ENCODE data around the gene PDCL2.
"Not testable (repeated sequence)": the region's sequence is repeated elsewhere in the genome, so short reads cannot be mapped to it uniquely, and the experiment has no call there.

The PDCL2 gene, protein sequence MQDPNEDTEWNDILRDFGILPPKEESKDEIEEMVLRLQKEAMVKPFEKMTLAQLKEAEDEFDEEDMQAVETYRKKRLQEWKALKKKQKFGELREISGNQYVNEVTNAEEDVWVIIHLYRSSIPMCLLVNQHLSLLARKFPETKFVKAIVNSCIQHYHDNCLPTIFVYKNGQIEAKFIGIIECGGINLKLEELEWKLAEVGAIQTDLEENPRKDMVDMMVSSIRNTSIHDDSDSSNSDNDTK

DNA sequence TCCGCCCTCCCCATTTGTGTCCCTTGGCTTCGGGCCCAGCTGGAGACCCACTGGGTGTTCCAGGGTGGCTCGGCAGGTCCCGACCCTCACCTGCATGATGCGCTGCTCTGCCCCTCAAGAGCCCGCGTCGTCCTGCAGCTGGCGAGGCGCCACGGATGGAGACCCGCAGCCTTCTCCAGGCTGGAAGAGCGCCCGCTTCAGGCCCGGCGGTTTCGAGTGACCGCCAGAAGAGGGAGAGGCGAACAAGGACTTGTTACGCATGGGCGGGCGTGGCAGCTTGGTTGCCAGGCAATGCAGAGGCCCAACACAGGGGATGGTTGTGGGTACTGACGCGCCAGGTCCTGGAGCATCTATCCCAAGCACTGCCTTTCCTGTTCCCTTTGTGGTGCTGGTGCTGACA is at the start of gene PDCL2:
Gene PDCL2, minus strand, starts transcription at position 232 of the 400 bp plus-strand sequence. Its CDS starts 136 bp downstream, at position 96.
- no peak for DNase-seq

DNA sequence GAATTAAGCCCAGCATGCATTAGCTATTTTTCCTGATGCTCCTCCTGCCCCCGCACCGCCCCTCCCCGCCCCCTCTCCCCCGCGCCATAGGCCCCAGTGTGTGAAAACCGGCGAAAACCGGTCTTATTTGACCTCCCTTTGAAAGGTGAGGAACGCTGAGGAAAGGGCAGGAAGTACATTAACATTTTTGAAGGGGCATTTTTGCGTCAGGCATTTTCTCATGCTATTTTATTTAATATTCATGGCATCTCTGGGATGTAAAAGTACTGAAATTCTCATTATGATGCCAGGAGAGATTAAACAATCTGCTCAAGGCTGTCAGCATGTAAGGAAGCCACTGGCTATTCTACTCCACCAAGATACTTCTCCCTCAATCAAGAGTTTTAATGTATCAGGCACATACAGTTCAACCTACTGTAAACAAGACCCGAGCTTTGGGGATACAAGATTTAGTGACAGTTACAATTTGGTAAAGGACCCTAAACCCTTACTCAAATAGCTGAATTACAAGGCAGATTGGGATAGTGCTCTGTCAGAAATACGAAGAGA is 45.3 kb upstream of the PDCL2 start:
- no peak for DNase-seq

DNA sequence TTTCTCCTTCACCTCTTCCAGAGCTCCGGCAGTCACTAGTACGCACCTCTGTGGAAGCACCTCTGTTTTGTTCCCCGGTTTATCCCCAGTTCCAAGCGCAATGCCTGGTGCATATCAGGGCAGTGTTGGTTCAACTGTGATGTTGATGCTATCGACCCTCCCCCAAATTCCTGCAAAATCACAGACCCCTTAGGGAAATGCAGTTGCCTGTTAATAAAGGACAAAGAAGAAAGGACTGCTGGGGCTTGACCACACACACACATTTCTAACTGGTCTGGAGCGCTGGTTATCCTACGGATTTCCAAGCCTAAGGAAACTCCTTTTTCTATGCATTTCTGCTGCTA is 44.6 kb upstream of the PDCL2 start:
- no peak for DNase-seq

DNA sequence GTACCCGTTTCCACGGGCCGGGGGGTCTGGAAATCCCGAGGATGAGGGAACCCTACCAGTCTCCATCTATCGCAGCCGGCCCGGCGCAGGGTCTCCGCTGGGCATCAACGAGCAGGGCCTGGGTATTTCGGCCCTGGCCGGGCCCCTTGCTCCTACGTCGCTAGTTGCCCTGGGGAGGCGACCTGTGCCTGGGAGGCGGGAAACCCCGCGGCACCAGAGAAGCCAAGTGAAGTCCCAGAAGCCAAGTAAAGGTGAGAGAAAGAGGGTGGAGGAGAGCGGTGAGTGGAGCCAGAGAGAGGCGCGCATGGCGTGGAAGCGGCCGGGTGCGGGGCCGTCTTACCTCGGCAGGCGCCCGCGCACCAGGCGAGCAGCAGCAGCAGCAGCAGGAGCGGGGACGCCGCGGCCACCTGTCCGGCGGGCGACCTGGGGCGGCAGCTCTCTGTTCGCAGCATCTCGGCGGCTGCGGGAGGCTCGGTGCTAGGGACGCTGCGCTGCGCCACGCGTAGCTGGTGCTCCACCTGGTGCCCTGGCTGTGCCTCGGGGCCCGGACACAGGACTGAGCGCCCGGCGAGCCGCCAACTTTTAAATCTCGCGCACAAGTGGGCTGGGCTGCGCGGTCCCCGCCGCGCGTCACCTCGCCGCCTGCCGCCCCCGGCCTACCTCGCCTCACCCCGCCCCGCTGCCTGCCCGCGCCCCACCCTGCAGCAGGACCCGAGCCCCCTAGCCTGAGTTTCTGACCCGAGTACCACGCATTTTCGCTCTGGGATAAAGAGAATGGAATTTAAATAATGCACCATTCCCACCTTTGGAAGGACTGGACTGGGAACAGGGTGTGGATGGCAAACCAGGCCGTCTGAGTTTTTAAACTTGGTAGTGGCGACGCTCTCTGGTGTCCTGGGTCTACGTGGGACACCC is 44.0 kb upstream of the PDCL2 start, which contains the start of gene NMU:
Gene NMU, minus strand, starts transcription at position 558 of the 915 bp plus-strand sequence. Its CDS starts 106 bp downstream, at position 452.
- DNase-seq, result peak; percentile 38

DNA sequence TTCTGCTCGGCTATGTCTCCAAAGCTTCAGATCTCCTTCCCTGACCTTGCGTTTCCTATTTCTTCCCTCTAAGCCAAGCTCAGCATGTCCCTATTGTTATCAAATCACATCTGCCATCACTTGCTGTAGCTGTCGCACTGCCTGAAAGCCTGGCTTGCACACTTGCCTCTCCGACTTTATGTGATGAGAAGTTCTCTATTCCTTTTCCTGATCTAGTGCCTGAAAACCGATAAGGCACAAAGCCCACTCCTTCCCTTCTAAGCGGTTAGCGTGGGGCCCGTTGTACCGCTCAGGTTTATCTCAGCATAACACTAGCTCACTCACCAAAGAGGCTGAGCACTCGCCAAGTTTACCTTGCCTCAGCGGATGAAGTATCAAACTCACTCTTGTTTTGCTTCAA is 43.2 kb upstream of the PDCL2 start:
- DNase-seq, result no peak

DNA sequence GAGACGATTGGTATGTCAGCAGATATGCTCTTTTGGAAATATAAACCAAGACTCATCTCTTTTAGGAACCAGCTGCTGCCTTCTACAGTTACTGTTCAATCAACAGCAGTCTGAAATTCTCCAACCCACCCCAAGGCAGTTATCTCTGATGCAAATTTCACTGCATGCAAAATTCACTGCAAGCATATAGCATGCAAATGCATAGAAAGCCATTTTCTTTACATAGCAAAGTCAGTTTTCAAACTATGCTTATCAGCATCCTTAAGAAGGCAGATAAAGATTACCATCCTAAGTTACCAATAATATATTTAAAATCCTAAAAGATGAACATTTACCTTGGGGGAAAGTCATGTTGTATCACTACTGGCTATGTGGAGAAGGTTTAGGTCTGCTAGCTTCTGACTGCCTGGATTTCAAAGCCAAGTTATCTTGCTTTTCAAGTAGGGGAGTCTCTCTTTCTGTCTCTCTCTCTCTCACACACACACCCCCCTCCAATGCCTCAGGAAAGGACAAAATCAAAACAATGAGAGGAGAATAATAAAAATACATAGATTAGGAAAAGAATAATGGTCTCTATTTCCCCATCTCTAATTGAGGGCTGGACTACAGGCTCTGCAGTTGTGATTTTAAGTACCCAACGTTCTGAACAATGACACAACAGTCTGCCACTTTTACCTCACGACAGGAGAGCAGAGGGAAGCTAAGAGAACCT is 42.5 kb upstream of the PDCL2 start:
- DNase-seq, result no peak

DNA sequence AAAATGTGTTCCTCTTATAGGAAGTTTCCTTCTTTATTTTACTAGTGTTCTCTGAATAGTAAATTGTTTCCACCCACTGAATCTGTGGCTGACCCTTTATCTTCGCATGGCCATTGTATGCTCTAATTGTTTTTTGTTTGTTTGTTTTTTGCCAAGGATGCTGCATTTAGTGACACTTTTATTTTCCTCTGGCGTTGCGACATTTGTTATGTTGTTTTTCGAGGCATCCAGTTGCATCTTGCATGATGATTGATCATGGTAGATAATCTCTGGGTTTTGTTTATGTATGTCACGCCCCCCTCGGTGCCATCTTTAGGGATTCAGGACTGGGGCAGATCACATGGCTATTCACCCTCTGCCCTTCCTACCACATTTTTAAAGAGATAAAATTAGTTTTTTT is 41.9 kb upstream of the PDCL2 start:
- no peak for DNase-seq

DNA sequence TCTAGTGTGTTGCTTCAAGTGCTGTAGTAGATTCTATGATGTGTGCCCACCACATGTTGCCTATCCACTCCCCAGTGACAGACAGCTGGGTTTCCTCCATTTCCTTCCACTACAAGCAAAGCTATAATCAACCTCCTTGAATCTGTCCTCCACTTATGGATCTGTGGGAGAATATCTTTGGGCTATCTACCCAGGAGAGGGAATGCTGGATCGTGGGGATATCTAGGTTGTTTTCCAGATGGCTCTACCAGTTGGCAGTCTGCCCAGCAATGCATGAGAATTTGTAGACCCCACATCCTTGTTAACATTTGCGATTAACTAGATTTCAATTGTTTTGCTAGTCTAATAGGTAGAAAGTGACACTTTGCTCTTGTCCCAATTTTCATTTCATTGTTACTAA is 33.8 kb upstream of the PDCL2 start:
- DNase-seq, result no peak

DNA sequence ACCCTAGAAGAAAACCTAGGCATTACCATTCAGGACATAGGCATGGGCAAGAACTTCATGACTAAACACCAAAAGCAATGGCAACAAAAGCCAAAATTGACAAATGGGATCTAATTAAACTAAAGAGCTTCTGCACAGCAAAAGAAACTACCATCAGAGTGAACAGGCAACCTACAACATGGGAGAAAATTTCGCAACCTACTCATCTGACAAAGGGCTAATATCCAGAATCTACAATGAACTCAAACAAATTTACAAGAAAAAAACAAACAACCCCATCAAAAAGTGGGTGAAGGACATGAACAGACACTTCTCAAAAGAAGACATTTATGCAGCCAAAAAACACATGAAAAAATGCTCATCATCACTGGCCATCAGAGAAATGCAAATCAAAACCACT is 32.0 kb upstream of the PDCL2 start:
- DNase-seq, result not testable (repeated sequence)

DNA sequence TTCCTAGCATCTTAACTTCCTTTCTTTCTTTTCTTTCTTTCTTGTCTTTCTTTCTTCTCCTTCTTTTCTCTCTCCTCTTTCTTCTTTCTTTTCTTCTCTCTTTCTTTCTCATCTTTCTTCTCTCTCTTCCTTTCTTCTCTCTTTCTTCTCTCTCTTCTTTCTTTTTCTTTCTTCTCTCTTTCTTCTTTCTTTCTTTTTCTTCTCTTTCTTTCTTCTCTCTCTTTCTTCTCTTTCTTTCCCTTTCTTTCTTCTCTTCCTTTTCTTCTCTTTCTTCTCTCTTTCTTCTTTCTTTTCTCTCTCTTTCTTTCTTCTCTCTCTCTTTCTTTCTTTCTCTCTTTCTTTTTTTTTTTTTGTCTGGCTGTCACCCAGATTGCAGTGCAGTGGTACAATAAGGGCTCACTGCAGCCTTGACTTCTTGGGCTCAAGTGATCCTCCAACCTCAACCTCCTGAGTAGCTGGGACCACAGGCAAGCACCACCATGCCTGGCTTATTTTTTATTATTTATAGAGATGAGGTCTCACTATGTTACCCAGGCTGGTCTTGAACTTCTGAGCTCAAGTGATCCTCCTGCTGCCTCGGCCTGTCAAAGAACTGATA is 26.6 kb upstream of the PDCL2 start:
- DNase-seq, result no peak

DNA sequence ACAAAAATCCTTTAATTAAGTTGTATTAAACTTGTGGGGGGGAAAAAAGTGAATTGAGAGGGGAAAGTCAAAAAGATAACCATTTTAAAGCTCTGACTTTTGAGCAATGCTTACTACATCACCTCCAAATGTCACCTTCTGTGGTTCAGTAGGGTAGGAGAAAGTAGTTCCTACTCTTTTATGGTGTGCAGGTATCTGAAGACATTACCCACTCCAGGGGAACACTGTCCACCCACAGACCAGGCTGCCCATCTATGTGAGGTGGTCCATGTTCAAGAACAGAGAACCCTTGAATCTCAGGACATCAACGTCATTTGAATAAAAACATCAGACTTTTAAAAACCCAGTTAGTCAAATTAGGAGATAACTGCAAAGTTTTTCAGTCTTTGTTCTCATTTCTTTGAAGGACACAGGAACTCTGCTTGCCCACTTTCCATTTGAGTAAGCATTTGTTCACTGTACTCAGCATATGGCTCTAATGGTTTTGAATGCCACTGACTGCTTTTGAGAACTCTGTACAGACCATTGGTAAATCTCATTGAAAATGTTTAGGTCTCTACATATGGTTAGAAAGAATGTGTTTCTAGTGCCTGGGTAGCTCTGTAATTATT is 25.6 kb upstream of the PDCL2 start:
- DNase-seq, result no peak

DNA sequence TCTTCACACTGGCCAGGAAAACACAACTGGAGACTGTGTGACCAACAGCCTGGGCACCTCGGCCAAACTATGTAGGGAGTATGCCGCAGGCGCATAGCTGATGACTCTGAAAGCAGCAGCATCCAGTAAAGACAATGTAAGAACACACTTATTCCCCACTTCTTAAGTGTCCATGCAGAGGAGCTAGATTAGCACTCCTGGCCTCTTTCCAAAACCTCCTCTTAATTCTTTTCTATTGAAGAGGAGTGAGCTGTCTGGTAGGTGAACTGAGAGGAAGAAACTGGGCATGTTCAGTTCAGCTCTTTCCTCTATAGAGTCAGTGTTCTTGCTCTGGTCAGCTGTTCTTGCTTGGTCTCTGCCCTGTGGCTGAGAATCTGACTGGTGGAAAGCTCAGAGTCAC is 23.0 kb upstream of the PDCL2 start:
- no peak for DNase-seq

DNA sequence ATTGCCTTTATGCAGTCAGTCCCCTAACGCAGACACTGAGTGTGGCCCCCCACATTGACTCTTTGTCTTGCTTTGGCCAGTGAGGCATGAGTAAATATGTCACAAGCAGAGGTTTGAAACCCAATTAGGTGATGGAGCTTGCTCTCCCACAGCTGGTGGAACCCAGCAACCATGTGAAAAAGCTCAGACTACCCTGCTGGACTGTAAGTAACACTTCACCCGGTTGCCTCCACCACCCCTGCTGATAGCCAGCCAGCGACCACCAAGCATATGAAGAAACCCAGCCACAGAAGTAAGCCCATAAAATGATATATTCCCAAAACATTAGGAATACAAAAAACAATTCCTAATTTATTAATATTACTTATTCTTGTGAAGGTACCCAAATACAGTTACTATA is 21.6 kb upstream of the PDCL2 start:
- no peak for DNase-seq

DNA sequence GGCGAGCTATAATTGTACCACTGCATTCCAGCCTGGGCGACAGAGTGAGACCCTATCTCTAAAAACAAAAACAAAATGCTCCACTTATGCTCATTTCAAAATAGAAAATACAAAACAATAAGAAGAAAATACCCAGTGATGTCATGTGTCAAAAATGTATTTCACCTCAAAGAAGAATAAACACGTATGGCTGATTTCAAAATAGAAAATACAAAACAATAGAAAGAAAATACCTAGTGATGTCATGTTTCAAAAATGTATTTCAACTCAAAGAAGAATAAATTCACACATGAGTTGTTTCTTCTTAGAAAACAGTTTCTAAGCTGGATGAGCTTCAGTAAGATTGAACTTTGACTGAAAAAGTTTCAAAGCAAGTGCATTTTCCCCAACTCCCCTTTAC is 20.3 kb upstream of the PDCL2 start:
- DNase-seq, result no peak

DNA sequence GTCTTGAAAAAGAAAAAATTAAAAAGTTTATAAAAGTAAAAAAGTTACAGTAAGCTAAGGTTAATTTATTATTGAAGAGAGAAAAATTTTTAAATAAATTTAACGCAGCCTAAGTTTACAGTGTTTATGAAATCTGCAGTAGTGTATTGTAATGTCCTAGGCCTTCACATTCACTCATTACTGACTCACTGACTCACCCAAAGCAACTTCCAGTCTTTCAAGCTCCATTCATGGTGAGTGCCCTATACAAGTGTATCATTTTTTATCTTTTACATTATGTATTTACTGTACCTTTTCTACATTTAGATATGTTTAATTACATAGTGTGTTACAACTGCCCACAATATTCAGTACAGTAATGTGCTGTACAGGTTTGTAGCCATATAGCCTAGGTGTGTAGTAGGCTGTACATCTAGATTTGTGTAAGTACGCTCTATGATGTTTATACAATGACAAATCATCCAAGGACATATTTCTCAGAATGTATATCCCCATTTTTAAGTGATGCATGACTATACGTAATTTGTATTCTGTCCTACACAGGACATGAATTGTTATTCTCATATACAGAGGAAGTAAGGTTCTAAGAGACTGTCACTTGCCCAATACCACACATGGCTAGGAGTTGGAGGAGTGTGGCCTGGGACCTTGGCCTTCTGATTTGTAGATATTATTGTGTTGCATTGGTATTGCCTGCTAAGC is 19.5 kb upstream of the PDCL2 start:
- no peak for DNase-seq

DNA sequence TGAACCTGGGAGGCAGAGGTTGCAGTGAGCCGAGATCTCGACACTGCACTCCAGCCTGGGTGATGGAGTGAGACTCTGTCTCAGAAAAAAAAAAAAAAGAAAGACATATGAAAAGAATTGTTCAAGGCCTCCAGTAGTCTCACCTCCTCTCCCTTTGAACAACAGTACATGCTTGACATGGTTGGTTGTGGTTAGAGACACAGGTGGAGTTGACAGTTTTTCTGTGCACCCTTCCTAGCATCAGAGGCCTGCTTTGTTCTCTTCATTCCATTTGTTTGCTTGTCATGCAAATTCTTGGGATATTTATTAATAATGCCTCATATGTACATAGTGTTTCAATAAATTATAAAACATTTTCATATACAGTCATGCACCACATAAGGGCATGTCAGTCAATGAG is 18.3 kb upstream of the PDCL2 start:
- DNase-seq, result no peak

DNA sequence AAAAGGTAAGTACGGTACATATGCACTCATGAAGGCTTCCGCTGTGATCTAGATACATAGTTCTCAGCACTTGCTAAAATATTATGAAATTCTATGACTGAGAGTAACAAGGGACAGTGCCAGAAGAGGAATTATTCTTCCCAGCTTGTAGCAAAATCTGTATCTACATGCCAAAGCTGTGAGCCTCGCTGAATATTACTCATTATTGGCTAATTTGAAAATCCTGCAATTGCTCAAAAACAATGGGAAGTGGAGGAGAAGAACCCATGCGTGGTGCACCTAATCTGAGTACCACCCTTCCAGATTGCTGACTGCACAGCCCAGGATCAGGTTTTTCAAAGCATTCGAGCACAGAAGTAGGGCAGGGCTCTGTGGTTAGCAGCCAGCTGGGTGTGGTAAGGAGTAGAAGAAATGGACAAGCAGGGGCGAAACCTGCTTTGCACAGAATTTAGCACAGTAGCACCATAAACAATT is 17.4 kb upstream of the PDCL2 start:
- DNase-seq, result no peak

DNA sequence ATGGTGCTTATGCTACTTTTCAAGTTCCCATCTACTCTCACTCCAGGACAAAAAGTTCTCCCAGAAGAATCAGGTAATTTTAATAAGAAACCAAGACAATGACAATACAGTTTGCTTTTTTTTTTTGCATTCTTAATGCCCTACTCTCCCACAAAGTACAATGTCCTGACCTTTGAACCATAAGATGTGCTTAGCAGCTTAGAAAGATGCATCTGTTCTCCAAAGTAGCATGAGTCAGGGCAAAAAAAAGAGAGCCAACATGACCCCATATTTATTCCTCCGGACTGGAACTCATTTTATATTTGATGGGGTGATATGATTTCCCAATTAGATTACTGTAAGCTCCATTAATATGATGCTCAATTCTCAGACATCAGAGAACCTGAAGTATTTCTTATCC is 16.5 kb upstream of the PDCL2 start:
- DNase-seq, result no peak

DNA sequence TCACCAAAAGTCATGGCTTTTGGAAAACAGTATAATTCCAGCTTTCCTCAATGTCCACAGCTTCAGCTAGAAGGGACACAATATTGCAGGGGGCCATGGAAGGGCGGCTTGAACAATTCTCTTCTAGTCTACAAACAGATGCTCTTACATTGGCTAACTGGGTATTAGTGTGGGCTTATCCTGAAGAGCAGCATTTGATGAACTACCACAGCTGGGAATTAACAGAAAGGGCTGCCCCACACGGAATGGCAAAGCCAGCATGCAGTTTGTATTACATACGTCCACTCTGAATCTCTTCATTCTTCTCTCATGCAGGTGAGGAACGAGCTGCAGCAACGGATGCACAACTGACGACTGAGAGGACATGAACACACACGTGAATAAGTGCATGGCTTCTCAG is 13.0 kb upstream of the PDCL2 start:
- DNase-seq, result no peak

DNA sequence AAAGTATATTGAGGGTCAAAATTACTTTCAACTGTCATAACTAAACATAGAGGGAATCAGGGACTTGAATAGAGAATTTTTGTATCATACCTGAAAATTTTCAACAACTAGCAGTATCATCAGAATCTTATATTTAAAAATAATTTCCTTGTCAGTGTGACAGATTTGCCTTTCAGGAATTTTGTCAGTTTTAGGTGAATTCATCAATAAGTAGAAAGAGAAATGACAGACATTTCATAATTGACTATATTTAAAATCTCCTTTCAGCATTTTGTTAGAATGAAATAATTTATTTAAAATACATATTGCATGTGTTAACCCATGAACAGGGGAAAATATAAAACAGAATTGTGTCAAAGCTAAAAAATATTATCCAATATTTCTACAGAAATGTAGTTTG is 8.6 kb upstream of the PDCL2 start:
- DNase-seq, result no peak

DNA sequence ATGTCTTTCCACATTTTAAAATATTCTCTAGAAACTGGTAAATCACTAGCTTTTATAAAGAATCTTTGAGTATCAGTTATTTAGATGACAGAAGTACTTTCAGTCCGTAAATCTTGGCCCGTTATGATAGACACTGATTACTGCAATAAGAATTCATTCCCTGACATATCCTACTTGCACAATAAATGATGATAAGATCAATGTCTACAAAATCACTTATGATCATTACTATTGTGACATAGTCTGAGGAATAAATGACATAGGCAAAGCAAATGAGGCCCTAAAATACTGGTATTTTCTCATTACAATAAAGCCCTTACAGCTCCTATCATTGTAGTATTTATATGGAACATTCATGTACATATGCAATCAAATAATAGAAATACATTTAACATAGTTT is 6.6 kb upstream of the PDCL2 start:
- no peak for DNase-seq

DNA sequence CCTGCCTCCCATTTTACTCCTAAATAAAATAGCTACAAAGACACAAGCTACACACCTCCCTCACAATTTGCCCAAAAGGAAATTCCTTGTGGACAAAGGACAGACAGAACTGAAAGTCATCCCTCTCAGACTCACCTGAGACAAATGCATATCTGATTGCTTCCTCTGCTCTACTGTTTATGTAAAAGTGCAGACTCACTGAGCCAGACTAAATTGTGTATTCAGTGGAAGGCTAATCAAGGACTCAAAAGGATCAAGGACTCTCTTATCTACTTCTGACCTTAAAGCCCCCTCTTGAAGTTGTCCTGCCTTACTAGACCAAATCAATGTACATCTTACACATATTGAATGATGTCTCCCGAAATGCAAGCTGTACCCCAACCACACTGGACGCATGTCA is 3.9 kb downstream of the PDCL2 start:
- DNase-seq, result no peak

Data from NCI-H1105 (cell line).